GM18519 (cell line): Measurements from ENCODE around the gene CMYA5.

ENCODE experiments used
- ATAC-seq: cut with Tn5 transposase; IDR thresholded peaks from one replicate; pipeline ENCODE4 v1.9.1; 2021; ENCODE audit warnings: mild to moderate bottlenecking, moderate library complexity; ENCODE audit not compliant: unreplicated experiment, low FRiP score

CMYA5 gene

DNA sequence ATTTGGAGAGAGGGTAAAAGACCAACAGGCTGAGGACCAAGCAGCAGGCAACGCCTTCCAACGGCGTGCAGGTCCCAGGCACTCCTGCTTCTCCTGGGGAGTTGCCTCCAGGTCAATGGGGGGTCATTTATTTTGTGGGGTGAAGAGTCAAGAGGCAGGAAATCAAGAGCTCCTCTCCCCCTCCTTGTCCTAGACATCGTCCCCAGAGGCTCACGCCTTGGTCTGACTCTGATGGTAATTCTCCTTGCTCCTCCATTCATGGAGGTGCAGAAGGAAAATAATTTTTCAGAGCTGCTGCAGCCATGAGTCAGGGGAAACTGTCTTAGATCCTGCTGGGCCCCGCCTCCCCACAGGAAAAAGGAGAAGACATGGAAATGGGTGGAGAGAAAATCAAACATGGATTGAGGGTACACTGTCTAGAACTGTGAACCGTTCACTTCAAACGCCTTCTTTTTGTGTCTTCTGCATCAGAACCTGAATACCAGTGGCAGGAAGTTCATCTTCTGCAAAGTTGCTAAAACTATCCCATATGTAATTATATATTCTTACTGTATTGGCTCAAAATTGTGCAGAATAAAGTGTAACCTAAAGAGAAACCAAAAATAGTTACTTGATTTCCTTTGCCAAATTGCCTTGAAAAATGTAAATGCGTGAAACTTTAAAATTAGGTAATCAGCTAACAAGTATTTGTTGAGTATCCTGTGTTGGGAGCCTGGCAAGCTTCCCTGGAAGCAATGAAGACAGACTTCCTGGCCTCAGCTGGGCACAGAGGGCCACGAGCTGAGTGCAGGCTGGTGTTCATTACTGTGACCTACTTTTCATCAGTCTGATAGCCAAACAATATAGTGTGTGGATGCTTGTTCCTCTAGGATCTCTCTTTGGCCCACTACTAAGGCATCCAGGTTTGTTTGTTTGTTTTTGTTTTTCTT is 142.0 kb downstream of the CMYA5 start:
- ATAC-seq, result no peak

DNA sequence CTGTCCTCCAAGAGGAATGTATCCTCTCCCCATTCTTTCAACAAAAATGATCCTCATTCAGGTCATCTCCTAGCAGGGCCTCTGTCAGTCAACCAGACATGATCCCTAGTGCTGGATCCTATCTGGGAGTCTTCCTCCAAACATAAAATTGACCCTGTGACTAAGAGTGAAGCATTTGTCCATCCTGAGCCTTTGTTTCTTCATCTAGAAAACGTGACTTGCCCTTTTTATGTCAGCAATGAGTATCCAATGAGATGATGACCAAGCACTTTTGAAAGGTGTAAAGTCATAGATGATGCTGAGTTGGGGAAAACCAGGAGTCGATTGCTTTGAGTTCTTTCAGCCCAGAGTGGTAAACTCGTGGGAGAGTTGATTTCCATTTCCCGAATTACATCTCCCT is 143.3 kb downstream of the CMYA5 start:
- no peak for ATAC-seq

DNA sequence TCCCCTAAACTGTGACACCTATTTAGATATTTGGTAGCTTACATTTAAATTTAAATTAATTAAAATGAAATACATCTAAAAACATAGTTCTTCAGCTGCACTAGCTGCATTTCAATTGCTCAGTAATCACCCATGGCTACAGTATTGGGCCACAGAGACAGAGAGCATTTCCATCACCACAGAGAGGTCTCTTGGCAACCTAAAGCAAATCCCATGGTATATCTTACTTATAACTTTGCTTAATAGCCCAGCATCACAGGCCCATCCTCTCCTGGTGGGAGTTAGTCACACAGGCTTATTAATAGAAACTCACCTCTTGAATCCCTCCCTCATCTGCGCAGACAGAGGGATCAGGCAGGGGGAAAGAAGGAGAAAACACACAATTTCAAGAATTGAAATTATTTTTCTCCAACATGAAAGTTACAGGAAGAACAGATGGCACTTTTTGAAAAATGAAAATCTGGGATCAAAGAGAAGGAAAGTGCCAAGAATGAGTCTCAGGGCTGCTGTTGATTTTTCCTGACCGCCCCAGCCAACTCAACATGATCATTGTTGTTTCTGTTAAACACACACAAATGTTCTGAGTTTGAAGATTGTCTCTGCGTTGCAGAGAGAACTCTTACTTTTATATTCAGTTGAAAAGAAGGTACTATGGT is 144.6 kb downstream of the CMYA5 start:
- no peak for ATAC-seq

DNA sequence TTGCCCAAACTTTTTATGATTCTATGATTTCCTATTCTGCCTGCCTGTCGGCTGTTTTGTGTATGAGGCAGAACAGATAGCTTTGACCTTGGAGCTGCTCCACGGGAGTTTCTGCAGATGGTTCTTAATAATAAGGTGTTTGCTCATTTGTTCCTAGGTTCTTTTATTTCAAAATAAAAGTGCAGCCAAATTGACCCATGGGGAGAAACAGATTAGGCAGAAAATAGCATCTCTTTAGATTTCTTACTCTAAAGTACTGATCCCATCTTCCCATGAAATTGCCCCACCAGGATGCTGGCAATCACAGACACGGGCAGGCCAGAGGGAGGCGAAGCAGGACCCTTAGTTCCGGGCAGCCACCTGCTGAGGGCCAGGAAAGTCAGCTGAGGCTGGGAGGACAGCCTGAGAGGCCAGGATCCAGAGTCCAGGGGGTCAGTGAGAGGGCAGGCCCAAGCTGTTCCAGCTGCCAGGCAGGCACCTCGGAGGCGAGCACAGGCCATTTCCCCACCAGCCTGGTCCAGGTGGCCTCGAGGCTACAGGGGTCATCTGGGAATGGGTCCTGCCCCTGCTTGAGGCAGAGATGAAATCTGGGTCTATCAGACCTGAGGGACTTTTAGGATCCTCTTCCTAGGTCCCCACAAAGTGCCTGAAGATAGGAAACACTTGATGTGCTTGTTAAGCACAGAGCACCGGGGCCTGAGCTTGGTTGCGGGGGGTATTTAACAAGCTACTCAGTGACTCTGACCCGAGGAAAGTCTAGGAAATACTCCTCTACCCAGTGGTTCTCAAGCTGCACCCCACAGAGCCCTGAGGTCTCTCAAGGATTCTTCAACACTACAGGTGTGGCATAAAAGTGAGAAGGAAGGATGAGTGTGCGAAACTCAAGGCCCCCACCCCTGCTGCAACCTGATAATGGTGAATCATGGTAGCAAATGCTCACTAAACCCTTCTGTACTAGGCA is 145.4 kb downstream of the CMYA5 start:
- ATAC-seq, result no peak

DNA sequence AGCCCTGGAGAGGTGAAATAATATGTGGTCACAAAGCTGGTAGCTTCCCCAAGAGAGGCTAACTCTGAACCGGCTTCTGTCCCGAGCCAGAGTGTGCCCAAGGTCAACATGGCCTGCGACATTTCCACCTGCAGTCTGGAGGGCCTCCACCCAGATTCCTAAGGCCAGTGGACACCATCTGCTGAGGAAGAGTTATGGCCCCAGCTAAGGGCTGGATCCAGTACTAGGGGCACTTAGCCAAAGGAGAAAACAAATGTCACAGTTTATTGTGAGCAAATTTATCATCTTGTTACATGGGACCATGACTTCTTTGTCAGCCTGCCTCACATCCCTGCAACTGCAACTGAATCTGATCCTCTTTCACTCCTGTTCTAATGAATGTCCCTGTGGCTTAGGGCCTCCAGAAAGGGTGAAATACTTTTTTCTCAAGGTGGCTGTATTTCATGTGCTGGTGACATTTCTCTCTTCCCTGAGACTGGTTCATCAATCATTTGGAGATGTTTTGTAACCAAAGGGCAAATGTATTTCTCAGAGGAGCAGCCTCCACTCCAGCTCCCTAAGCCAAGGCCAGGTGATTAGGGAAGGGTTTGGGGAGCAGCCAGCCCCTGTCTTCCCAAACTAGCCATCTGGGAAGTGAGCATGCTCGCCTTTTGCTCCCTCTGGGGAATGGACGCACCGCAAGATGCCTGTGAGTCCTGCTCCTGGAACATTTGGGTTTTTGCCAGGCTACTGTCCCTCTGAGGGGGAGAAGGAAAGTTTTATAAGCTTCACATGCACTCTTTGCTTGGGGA is 148.3 kb downstream of the CMYA5 start:
- no peak for ATAC-seq

DNA sequence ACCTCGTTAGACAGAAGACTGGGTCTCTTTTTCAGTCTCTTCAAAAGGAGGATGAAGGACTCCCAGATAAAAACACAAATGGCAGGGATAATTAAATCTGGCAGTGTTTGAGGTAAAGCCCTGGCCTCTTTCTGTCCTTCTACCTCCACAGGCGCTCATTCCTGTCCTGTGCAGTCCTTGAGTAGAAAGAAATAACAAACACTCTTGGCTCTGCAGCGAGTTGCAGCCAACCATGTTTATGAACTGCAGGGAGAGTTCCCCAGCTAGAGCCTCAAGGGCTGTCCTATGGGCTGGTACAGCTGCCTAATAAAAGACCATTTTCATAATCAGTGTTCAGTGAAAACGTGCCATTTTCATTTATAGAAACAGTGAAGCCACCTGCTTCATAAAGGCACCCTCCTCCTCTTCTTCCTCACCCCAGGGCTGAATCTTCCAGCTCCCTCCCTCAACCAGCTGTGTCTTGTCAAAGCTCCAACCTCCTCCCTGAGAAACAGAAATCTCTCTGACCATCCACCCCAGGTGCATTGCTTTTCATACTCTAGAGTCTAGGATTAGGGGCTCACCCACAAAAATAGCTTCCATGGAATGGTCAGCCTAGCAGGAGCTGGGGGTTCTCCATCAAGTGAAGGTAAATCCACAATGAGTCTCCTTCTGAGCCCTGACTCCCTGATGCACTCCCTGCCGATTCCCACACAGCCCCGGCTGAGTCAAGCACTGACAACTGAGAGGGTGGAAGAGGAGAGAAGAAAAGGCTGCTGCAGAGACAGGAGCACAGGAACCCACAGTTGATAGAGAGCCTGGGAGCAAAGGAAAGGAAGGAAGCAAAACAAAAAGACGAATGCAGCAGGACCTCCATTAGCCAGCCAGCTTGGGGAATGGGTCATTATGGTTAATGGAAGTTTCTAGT is 150.7 kb downstream of the CMYA5 start:
- no peak for ATAC-seq

DNA sequence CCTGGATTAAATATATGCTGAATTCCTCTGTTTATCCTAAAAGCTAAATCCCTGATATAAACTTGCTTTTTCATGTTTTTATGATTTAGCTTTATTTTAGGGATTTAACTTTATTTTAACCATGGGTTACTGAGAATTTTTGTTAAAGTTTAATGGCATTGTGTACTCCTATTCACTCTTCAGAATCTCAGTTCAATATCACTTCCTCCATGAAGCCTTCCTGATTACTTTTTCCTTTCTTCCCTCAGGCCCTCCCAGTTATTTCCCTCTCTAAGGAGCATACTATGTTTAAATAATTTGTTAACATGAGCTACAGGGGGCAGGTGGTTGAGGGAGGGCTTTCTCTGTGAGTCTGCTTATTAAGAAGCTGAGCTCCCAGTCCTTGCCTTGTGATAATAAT is 151.5 kb downstream of the CMYA5 start:
- ATAC-seq, result no peak

DNA sequence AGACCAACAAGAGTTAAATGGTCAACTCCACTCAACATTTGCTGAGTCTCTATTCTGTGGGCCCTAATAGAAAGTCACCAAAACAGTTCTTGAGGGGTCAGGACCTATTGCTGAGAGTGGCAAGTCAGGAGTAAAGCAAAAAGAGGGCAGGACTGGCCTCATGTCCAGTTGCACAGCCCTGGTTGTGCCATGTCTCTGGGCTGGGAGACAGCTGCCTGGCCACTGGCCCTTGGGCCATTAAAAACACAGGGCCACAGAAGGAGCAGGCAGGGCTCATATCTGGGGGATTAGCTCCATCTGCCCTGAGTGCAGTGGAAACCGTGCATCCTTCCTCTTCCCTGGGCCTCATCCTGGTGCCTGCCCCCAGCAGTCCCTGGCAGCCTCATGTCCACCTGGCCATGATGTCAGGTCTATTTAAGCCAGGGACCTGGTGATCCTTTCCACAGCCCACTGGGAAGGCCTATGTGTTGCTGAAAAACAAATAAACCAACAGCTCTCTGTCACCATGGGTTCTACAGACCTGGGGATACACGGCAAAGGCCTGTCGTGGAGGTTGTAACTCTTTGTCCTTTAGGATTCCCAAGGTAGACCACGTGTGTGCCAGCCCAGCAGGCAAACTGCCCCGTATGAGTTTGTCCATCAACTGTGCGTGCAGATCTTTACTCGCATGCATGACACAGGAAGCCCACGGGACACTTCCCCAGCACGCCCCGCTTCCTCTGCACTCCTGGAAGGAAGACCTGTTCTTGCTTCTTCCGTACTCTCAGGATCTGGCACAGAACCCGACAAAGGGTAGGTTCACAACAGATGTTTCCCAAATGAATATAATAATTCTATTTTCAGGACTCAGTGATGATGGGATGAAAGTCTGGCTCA is 152.6 kb downstream of the CMYA5 start:
- ATAC-seq, result no peak

DNA sequence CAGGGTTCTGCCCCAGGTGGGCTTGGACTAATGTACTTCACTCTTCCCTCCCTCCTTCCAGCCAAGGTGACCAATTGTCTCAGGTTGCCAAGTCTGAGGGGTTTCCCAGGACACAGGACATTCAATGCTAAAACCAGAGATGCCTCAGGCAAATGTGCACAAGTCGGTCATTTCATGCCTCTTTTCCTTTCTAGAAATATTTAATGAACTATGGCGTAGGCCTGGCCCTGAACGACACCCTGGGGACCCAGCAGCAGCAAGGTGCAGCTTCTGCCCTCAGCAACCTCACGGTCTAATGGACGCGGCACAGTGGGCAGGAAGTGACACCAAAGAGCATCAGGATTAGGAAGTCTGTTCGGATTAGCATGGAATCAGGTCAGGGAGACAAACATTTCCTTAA is 153.4 kb downstream of the CMYA5 start:
- no peak for ATAC-seq

DNA sequence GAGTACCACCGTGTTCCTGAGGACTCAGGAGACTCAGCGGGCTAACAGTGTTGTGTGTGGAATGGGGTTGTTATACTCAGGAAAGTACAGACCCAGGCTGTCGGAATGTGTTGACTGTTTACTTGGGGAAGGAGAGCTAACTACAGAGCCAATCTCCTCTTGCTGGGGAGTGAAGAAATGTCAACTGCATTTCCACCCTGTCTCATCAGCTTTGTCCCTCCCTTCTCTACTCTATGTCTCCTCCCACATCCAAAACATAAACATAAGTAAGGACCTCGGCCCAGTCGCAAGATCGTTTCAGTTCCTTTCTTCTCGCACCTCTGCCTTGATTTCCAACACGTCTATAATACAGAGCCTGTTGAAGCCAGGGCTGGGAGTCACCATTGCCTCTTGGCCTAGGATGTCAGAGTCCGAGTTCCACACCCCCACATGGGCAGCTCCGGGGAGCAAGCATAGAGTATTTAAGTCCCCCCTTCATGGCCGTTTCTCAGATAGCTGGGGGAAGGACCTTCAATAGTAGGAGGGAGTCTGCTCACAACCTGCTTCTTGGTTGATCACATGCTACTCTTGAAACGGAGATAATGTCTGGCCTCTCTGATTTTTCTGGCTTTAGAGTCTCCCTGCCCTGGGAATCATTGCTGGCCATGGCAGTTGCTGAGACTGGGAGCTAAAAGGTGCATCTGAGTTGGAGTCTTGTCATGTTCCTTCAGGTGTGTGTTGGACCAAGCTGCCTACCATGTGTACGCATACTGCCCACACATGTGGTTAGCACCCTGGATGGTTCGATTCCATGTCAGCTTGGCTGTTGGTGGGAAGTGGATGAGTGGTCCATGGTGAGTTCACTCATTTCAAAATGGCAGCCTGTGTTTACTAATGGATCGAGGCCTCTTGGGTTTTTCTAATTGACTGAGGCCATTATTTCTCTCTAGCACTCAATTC is 154.1 kb downstream of the CMYA5 start:
- ATAC-seq, result no peak

DNA sequence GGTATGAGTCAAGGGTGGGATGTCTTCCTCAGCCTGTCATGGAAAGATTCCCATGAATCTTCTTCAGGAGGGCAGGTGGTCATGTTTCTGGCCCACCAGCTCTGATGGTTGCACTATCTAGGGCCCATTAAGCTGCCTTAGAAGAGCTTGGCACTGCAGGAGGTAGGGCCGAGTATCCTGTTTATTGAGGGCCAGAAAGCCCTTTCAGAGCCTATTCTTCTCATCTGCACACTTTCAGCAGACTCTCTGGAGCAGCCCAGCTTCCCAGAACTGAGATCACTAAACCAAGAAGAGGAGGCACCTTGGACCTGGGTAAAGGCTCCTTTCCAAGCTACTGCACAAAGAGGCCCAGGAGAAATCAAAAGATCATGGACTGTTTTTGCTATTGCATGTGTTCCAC is 154.9 kb downstream of the CMYA5 start:
- no peak for ATAC-seq

DNA sequence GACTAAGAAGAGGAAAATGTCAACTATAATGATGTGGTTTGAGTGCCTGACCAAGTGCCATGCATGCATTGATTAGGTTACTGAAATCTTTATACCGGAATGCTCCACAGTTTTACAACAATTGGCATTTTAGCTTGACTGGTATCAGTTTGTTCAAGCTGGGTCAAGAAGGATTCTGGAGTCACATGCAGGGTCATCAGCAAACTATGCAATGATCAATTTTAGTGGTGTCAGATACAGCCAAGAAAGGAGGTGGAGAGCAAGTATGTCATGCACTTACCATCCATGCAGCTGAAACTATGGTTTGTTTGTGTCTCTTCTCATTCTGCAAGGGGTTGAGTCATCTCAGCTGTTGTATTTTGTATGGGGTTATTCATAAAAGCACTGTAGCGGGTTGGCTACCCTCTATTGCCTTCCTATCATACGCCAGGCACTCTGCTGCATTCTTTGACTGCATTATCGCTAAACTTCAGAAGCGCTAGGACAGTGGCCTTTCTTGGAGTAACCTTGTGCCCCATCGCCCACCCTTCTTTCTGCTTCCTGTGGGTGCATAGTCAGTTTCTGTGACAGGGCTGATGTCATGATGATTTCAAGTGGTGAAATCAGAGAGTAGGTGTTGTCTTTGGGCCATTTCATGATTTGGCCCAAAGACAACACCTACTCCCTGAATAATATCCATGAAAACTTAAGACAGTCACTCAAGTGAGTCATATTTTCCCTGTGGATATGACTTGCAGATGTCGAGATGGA is 156.0 kb downstream of the CMYA5 start:
- no peak for ATAC-seq

DNA sequence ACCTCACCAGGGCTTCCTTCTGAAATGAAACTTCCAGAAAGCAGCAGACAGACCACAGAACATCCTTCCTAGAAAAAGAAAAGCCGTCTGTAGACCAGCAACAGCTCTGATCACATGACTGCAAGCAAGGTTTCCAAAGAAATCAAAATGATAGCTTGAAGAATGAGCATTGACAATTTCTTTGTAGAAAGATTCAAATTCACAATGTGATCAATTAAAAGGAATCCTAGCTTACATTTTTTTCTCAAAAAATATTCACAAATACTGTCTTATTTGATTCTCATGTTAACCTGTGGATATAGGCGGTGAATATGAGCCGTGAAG is 156.5 kb downstream of the CMYA5 start:
- ATAC-seq, result no peak

DNA sequence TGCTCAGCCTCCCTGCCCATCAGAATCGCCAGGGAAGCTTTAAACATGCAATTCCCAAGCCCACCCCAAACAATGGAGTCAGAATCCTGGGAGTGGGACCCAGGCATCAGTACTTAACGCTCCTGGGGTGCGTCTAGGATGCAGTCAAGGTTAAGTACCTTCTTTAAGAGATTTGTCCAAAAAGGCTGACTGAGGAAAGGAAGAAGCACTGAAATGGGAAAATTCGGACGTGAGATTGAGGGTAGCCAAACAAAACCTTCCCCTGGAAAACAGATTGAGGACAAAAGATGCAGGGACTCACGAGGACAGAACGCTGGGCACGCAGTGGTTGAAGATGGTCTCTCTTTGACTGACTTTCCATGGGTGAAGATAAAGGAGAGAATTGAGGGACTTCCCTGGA is 157.9 kb downstream of the CMYA5 start:
- no peak for ATAC-seq

DNA sequence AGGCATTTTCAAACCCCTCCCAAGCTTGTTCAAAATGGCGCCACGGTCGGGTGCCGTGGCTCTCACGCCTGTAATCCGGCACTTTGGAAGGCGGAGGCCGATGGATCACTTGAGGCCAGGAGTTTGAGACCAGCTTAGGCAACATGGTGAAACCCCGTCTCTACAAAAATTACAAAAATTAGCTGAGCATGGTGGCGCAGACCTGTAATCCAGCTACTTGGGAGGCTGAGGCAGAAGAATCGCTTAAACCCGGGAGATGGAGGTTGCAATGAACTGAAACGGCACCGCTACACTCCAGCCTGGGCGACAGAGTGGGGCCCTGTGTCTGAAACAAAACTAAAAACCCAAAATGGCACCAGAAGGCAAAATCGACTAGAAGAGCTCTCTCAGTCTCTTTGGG is 159.4 kb downstream of the CMYA5 start:
- no peak for ATAC-seq
